Measurements from ENCODE around the gene IL1B. TPM values are rescaled to one million over a fixed set of nuclear protein-coding genes. Genes with fewer than 3 reads are reported as not detected.

The IL1B gene
- total and polyA plus RNA-seq, 12 donors: 0.14 to 10.3 (median 0.64) TPM; not detected in 1

DNA sequence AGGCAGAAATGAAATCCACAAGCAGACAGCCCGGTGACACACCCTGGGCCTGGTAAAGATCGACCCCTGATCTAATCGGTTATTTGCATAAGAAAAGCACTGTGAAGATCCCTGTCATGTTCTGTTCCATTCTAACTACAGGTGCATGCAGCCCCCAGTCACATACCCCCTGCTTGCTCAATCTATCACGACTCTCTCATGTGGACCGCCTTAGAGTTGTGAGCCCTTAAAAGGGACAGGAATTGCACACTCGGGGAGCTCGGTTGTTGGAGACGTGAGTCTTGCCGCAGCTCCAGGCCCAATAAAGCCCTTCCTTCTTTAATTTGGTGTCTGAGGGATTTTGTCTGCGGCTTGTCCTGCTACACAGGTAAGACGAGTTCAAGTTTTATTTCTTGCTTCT, 13.4 kb upstream of the IL1B start:
- ATAC-seq: no peak
- intact Hi-C loops (cut with DNase I): no loop called here
- Histone ChIP-seq H3K27me3 (peaks cover 0 to 41% (median 6%) of the 10 kb centered on the region in 7 donors), H3K4me3 (no peak overlapping the region), H3K36me3 (no peaks in the 10 kb centered on the region), H3K4me1 (no peaks in the 10 kb centered on the region), H3K27ac (no peak overlapping the region), H3K9me3 (no peaks in the 10 kb centered on the region)
- no peak for DNase-seq
- TF ChIP-seq, protein P1, sequence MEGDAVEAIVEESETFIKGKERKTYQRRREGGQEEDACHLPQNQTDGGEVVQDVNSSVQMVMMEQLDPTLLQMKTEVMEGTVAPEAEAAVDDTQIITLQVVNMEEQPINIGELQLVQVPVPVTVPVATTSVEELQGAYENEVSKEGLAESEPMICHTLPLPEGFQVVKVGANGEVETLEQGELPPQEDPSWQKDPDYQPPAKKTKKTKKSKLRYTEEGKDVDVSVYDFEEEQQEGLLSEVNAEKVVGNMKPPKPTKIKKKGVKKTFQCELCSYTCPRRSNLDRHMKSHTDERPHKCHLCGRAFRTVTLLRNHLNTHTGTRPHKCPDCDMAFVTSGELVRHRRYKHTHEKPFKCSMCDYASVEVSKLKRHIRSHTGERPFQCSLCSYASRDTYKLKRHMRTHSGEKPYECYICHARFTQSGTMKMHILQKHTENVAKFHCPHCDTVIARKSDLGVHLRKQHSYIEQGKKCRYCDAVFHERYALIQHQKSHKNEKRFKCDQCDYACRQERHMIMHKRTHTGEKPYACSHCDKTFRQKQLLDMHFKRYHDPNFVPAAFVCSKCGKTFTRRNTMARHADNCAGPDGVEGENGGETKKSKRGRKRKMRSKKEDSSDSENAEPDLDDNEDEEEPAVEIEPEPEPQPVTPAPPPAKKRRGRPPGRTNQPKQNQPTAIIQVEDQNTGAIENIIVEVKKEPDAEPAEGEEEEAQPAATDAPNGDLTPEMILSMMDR (IDR thresholded peaks at IDR 0.05): no peak
- 95 to 96% methylated on average over 11 of the region's 11 CpGs for WGBS, 2 donors

DNA sequence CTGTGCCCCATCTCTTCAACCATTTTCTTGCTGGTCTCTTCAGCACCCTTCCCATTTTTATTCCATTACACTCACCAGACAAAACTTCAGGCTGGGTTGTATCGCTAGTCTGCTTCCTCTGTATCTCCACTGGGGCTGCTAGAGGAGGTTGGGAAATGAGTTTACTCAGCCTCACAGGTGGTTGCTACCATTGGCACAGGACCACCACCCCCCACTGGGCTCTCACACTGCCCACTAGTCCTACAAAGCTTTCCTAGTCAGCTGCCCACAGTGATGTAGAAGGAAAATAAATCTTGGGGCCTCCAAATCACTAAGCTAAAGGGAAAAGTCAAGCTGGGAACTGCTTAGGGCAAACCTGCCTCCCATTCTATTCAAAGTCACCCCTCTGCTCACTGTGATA, 12.3 kb upstream of the IL1B start:
- Histone ChIP-seq H3K4me1 (no peaks in the 10 kb centered on the region), H3K36me3 (no peaks in the 10 kb centered on the region), H3K9me3 (no peaks in the 10 kb centered on the region), H3K27ac (no peak overlapping the region), H3K27me3 (peaks cover 0 to 35% (median 6%) of the 10 kb centered on the region in 7 donors), H3K4me3 (no peak overlapping the region)
- intact Hi-C loops (cut with DNase I): no loop called here
- ATAC-seq (no peak), DNase-seq (no peak)
- 73 to 85% methylated on average over 1 of the region's 1 CpG for WGBS, 2 donors
- TF ChIP-seq, protein P1 (IDR thresholded peaks at IDR 0.05): no peak

DNA sequence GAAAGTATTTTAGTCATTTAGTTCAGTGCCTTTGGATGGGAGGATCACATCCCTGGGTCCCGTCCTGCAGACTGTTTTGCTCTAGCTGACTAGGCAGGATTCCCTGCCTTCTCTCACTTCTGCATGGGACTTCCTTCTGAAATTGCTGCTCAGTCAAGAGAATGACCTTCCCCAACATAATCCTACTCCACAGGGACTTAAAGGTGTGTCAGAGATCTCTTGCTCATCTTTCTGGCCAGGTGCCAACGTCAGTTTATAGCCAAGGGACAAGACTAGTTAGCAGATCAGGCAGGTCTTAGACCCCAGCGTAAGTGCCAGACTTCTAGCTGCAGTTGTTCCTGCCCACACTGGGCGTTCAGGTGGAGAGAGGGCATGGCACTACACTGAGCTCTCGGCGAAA, 9.5 kb upstream of the IL1B start:
- Histone ChIP-seq H3K4me3 (no peak overlapping the region), H3K4me1 (peaks cover 0 to 20% (median 0%) of the 10 kb centered on the region in 9 donors), H3K9me3 (no peaks in the 10 kb centered on the region), H3K27ac (no peak overlapping the region), H3K27me3 (peaks cover 0 to 26% (median 5%) of the 10 kb centered on the region in 7 donors), H3K36me3 (no peaks in the 10 kb centered on the region)
- no peak for DNase-seq
- no peak for ATAC-seq
- TF ChIP-seq, protein P1 (IDR thresholded peaks at IDR 0.05): no peak
- 85 to 88% methylated on average over 6 of the region's 6 CpGs for WGBS, 2 donors
- intact Hi-C loops (cut with DNase I): no loop called here

DNA sequence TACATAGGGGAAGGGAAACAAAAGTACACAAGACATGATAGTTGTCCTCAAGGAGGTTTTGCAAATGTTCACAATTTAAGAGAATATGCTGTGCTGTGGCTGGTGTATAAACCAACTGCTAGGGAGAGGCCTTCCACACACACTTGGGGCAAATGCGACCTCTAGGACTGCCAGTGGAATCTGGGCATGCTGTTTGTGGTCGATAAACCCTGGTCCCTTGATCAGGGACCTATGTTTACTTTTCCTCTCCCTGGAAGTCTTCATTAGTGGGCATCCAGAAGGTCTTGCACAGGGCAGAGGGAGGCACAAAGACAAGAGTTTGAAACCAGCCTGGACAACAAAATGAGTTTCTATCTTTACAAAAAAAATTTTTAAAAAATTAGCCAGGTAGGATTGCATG, 7.3 kb upstream of the IL1B start:
- Histone ChIP-seq H3K27ac (no peak overlapping the region), H3K36me3 (no peaks in the 10 kb centered on the region), H3K9me3 (no peaks in the 10 kb centered on the region), H3K4me3 (no peak overlapping the region), H3K27me3 (peaks cover 0 to 35% (median 5%) of the 10 kb centered on the region in 7 donors), H3K4me1 (peaks cover 0 to 42% (median 0%) of the 10 kb centered on the region in 9 donors)
- DNase-seq: no peak
- TF ChIP-seq, protein P1 (IDR thresholded peaks at IDR 0.05): no peak
- no peak for ATAC-seq
- 91% methylated on average over 2 of the region's 2 CpGs for WGBS, 2 donors
- intact Hi-C loops (cut with DNase I): no loop called here
